Liver (tissue), 9 donors: ENCODE results near the gene AFAP1. TPM values are rescaled to one million over a fixed set of nuclear protein-coding genes. Genes with fewer than 3 reads are reported as not detected.

Source experiments
- DNase-seq: peaks from one replicate; pipeline ENCODE4 v3.0.0-alpha.2; 2017; ENCODE audit warnings: low spot score
- H3K27ac ChIP-seq, 2 donors: one replicate each; pipeline ENCODE4 v1.7.0; 2013; ENCODE audit warnings: inconsistent platforms in 2 of 2, low read length in 2 of 2, control low read depth in 1 of 2, low read depth in 1 of 2, mild to moderate bottlenecking in 1 of 2
- H3K27me3 ChIP-seq, 4 donors: one replicate each; pipeline versions ENCODE4 v1.6.1 to v1.7.0; 2013; ENCODE audit warnings: low read length in 3 of 4, inconsistent platforms in 1 of 4, mild to moderate bottlenecking in 1 of 4, moderate library complexity in 1 of 4; ENCODE audit not compliant: control insufficient read depth in 4 of 4, insufficient read depth in 4 of 4
- H3K36me3 ChIP-seq, 4 donors: one replicate each; pipeline versions ENCODE4 v1.6.1 to v1.7.0; 2013; ENCODE audit warnings: low read length in 3 of 4, mild to moderate bottlenecking in 3 of 4, low read depth in 1 of 4, moderate library complexity in 1 of 4; ENCODE audit not compliant: control insufficient read depth in 4 of 4, insufficient read depth in 3 of 4
- H3K4me1 ChIP-seq, 4 donors: one replicate each; pipeline versions ENCODE4 v1.6.1 to v1.7.0; 2013; ENCODE audit warnings: low read length in 3 of 4, mild to moderate bottlenecking in 3 of 4, moderate library complexity in 1 of 4; ENCODE audit not compliant: control insufficient read depth in 4 of 4, insufficient read depth in 4 of 4
- H3K4me3 ChIP-seq, 3 donors: one replicate each; pipeline versions ENCODE4 v1.6.1 to v1.7.0; 2013; ENCODE audit warnings: low read length in 3 of 3, control low read depth in 1 of 3, low read depth in 1 of 3, mild to moderate bottlenecking in 1 of 3
- H3K9ac ChIP-seq, 2 donors: one replicate each; pipeline ENCODE4 v1.7.0; 2013; ENCODE audit warnings: low read length in 2 of 2, mild to moderate bottlenecking in 2 of 2, moderate library complexity in 2 of 2, control low read depth in 1 of 2, low read depth in 1 of 2
- H3K9me3 ChIP-seq, 4 donors: one replicate each; pipeline versions ENCODE4 v1.6.1 to v1.7.0; 2013; ENCODE audit warnings: low read length in 3 of 4; ENCODE audit not compliant: control insufficient read depth in 4 of 4
- EGR1 ChIP-seq, 2 donors: IDR thresholded peaks; 2 replicates each; pipeline ENCODE4 v1.6.1; 2016 to 2018; ENCODE audit warnings: antibody characterized with exemption in 2 of 2, low read depth in 2 of 2
- FOXA1 ChIP-seq: IDR thresholded peaks from 2 replicates; pipeline ENCODE4 v1.6.1; 2016; ENCODE audit warnings: antibody characterized with exemption
- FOXA2 ChIP-seq: IDR thresholded peaks from 2 replicates; pipeline ENCODE4 v1.6.1; 2016; ENCODE audit warnings: antibody characterized with exemption
- GABPA ChIP-seq, 2 donors: IDR thresholded peaks in 1 of 2; conservative IDR thresholded peaks in 1 of 2; 2 replicates each; pipeline ENCODE4 v1.6.1; 2016; ENCODE audit warnings: antibody characterized with exemption in 2 of 2, mild to moderate bottlenecking in 1 of 2, moderate library complexity in 1 of 2
- HNF4A ChIP-seq, 2 donors: conservative IDR thresholded peaks; 2 replicates each; pipeline ENCODE4 v1.6.1; 2016; ENCODE audit warnings: antibody characterized with exemption in 2 of 2, mild to moderate bottlenecking in 2 of 2
- HNF4G ChIP-seq: IDR thresholded peaks from 2 replicates; pipeline ENCODE4 v1.6.1; 2016; ENCODE audit warnings: antibody characterized with exemption
- JUND ChIP-seq, 2 donors: IDR thresholded peaks; 2 replicates each; pipeline ENCODE4 v1.6.1; 2016; ENCODE audit warnings: antibody characterized with exemption in 2 of 2
- NR2F2 ChIP-seq: IDR thresholded peaks from 2 replicates; pipeline ENCODE4 v1.6.1; 2016; ENCODE audit warnings: antibody characterized with exemption
- RAD21 ChIP-seq, 2 donors: IDR thresholded peaks; 2 replicates each; pipeline ENCODE4 v1.6.1; 2016; ENCODE audit warnings: antibody characterized with exemption in 2 of 2, mild to moderate bottlenecking in 2 of 2
- RXRA ChIP-seq, 2 donors: IDR thresholded peaks; 2 replicates each; pipeline ENCODE4 v1.6.1; 2017 to 2018; ENCODE audit warnings: antibody characterized with exemption in 2 of 2, mild to moderate bottlenecking in 1 of 2
- SP1 ChIP-seq: IDR thresholded peaks from 2 replicates; pipeline ENCODE4 v1.6.1; 2018; ENCODE audit warnings: antibody characterized with exemption, mild to moderate bottlenecking
- TAF1 ChIP-seq: conservative IDR thresholded peaks from 2 replicates; pipeline ENCODE4 v1.6.1; 2016; ENCODE audit warnings: antibody characterized with exemption, mild to moderate bottlenecking
- YY1 ChIP-seq: IDR thresholded peaks from 2 replicates; pipeline ENCODE4 v1.6.1; 2016; ENCODE audit warnings: antibody characterized with exemption, mild to moderate bottlenecking
- WGBS: extraction: QIAGEN DNeasy Blood & Tissue Kit; methylation state at CpG from one replicate; pipeline ENCODE4 v1.1.7; 2013; 5-methylcytosine and 5-hydroxymethylcytosine counted together
- polyA plus RNA-seq, 2 donors: library from polyadenylated mRNA; stranded (reverse) in 1 of 2; unstranded in 1 of 2; fragments of 200-250 nt in 1 of 2; fragments of >200 nt in 1 of 2; fragmentation: Nextera tagmentation in 1 of 2; extraction: Ambion mirVana in 1 of 2; gene quantifications; one replicate each; pipeline versions ENCODE4 v1.2.1 to v1.2.3, GENCODE V29; 2013 to 2015
- total RNA-seq, 2 donors: library from RNA; depleted of rRNA; stranded (reverse); fragments of >200 nt; gene quantifications; one replicate each; pipeline ENCODE4 v1.2.3, GENCODE V29; 2014
- TF ChIP-seq, protein P1 (sequence below): IDR thresholded peaks from 2 replicates; pipeline ENCODE4 v1.6.1; 2016; ENCODE audit warnings: antibody characterized with exemption
- TF ChIP-seq, protein P2 (sequence below): IDR thresholded peaks from 2 replicates; pipeline ENCODE4 v1.6.1; 2016; ENCODE audit warnings: antibody characterized with exemption
- TF ChIP-seq, protein P3 (sequence below): IDR thresholded peaks from 2 replicates; pipeline ENCODE4 v1.6.1; 2016; ENCODE audit warnings: antibody characterized with exemption, mild to moderate bottlenecking
- TF ChIP-seq, protein P4 (sequence below): fragments of 150-350 bp; IDR thresholded peaks from 2 replicates; pipeline ENCODE4 v1.5.1; 2017; ENCODE audit warnings: improper control_type of control experiment, low read depth, low read length; ENCODE audit not compliant: missing input control
- TF ChIP-seq, protein P5 (sequence below): IDR thresholded peaks from 2 replicates; pipeline ENCODE4 v1.6.1; 2016; ENCODE audit warnings: antibody characterized with exemption
- donor health status: healthy.
- donor health status: healthy.
- donor health status: healthy.
- donor health status: healthy.
- donor health status: healthy.

The AFAP1 gene
- total and polyA plus RNA-seq, 4 donors: 0.40 to 3.2 (median 1.6) TPM

DNA sequence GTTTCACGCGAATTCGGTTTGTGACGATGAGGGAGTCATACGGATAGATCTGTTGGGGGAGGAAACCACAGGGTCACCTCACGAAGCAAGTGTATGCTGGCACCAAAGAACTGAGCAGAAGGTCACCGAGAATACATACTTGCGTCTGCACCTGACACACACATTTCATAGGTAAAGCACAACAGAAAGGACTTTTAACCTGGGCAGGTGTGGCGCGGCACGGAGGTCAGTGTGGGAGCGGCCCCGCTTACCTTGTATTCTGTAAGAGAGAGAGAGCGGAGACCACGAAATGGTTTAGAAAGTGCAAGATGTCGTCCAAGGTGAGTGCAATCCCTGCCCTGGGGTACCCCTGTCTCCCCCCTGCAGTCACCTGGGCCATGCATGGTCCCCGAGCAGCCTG lies 43.6 kb upstream of the AFAP1 start:
- WGBS: 88% methylated on average over 17 of the region's 17 CpGs
- TF ChIP-seq TAF1: no peak
- no peak for TF ChIP-seq GABPA (IDR thresholded peaks at IDR 0.05 in 1 of 2, conservative IDR thresholded peaks at IDR 0.05 in 1 of 2)
- TF ChIP-seq, protein P1, sequence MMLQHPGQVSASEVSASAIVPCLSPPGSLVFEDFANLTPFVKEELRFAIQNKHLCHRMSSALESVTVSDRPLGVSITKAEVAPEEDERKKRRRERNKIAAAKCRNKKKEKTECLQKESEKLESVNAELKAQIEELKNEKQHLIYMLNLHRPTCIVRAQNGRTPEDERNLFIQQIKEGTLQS: no peak
- no peak for TF ChIP-seq HNF4G
- no peak for TF ChIP-seq RAD21 (IDR thresholded peaks at IDR 0.05)
- no peak for TF ChIP-seq FOXA1
- TF ChIP-seq SP1: no peak
- no peak for TF ChIP-seq JUND (IDR thresholded peaks at IDR 0.05)
- TF ChIP-seq, protein P2, sequence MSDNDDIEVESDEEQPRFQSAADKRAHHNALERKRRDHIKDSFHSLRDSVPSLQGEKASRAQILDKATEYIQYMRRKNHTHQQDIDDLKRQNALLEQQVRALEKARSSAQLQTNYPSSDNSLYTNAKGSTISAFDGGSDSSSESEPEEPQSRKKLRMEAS: no peak
- Histone ChIP-seq H3K27ac (no peak overlapping the region), H3K9me3 (no peaks in the 10 kb centered on the region), H3K9ac (no peak overlapping the region), H3K4me3 (no peak overlapping the region), H3K4me1 (no peaks in the 10 kb centered on the region), H3K36me3 (no peaks in the 10 kb centered on the region), H3K27me3 (no peaks in the 10 kb centered on the region)
- no peak for DNase-seq

DNA sequence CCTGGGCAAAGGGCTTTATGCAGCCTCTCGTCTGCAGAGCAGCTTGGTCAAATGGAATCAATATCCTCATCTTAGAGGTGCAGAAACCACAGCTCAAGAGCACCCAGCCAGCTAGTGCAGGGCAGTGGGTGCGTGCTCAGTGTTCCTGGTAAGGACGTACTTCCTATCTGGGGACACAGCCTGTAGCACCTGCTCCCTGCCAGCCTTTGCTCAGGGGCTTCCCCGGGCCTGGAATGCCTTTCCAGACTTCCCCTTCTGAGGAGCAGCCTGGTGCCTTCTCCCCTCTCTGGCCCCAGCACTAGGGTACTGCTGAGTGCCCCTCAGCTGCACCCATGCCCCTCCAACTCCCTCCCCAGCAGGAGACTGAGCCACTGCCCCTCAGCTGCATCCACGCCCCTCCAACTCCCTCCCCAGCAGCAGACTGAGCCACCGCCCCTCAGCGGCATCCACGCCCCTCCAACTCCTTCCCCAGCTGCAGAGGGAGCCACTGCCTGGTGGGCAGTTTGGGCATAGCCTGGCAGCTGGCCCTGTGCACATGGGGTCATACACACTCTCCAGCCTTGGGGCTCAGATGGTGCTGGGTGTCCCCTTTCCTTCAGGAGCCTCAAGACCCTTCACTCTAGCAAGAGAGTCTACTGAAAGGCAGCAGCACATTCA lies 42.2 kb upstream of the AFAP1 start:
- no peaks in the 10 kb centered on the region for H3K27me3 ChIP-seq
- TF ChIP-seq RXRA (IDR thresholded peaks at IDR 0.05) (no peak), EGR1 (IDR thresholded peaks at IDR 0.05; ENCODE audit: low read depth in 2 of 2) (no peak), SP1 (no peak), JUND (IDR thresholded peaks at IDR 0.05) (no peak), HNF4A (conservative IDR thresholded peaks at IDR 0.05) (no peak), FOXA2 (no peak), TAF1 (no peak), FOXA1 (no peak), HNF4G (no peak), RAD21 (IDR thresholded peaks at IDR 0.05) (no peak), NR2F2 (no peak), GABPA (IDR thresholded peaks at IDR 0.05 in 1 of 2, conservative IDR thresholded peaks at IDR 0.05 in 1 of 2) (no peak), YY1 (no peak)
- TF ChIP-seq, protein P2: no peak
- TF ChIP-seq, protein P3, sequence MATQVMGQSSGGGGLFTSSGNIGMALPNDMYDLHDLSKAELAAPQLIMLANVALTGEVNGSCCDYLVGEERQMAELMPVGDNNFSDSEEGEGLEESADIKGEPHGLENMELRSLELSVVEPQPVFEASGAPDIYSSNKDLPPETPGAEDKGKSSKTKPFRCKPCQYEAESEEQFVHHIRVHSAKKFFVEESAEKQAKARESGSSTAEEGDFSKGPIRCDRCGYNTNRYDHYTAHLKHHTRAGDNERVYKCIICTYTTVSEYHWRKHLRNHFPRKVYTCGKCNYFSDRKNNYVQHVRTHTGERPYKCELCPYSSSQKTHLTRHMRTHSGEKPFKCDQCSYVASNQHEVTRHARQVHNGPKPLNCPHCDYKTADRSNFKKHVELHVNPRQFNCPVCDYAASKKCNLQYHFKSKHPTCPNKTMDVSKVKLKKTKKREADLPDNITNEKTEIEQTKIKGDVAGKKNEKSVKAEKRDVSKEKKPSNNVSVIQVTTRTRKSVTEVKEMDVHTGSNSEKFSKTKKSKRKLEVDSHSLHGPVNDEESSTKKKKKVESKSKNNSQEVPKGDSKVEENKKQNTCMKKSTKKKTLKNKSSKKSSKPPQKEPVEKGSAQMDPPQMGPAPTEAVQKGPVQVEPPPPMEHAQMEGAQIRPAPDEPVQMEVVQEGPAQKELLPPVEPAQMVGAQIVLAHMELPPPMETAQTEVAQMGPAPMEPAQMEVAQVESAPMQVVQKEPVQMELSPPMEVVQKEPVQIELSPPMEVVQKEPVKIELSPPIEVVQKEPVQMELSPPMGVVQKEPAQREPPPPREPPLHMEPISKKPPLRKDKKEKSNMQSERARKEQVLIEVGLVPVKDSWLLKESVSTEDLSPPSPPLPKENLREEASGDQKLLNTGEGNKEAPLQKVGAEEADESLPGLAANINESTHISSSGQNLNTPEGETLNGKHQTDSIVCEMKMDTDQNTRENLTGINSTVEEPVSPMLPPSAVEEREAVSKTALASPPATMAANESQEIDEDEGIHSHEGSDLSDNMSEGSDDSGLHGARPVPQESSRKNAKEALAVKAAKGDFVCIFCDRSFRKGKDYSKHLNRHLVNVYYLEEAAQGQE: no peak
- TF ChIP-seq, protein P4, sequence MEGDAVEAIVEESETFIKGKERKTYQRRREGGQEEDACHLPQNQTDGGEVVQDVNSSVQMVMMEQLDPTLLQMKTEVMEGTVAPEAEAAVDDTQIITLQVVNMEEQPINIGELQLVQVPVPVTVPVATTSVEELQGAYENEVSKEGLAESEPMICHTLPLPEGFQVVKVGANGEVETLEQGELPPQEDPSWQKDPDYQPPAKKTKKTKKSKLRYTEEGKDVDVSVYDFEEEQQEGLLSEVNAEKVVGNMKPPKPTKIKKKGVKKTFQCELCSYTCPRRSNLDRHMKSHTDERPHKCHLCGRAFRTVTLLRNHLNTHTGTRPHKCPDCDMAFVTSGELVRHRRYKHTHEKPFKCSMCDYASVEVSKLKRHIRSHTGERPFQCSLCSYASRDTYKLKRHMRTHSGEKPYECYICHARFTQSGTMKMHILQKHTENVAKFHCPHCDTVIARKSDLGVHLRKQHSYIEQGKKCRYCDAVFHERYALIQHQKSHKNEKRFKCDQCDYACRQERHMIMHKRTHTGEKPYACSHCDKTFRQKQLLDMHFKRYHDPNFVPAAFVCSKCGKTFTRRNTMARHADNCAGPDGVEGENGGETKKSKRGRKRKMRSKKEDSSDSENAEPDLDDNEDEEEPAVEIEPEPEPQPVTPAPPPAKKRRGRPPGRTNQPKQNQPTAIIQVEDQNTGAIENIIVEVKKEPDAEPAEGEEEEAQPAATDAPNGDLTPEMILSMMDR: no peak
- TF ChIP-seq, protein P5, sequence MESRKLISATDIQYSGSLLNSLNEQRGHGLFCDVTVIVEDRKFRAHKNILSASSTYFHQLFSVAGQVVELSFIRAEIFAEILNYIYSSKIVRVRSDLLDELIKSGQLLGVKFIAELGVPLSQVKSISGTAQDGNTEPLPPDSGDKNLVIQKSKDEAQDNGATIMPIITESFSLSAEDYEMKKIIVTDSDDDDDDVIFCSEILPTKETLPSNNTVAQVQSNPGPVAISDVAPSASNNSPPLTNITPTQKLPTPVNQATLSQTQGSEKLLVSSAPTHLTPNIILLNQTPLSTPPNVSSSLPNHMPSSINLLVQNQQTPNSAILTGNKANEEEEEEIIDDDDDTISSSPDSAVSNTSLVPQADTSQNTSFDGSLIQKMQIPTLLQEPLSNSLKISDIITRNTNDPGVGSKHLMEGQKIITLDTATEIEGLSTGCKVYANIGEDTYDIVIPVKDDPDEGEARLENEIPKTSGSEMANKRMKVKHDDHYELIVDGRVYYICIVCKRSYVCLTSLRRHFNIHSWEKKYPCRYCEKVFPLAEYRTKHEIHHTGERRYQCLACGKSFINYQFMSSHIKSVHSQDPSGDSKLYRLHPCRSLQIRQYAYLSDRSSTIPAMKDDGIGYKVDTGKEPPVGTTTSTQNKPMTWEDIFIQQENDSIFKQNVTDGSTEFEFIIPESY: no peak
- TF ChIP-seq, protein P1: no peak
- H3K36me3 ChIP-seq: no peaks in the 10 kb centered on the region
- no peaks in the 10 kb centered on the region for H3K4me1 ChIP-seq
- H3K9ac ChIP-seq: no peak overlapping the region
- no peak overlapping the region for H3K27ac ChIP-seq
- H3K4me3 ChIP-seq: no peak overlapping the region
- no peaks in the 10 kb centered on the region for H3K9me3 ChIP-seq
- DNase-seq: no peak
- WGBS: 81% methylated on average over 8 of the region's 8 CpGs
